GM21423 (cell line): ENCODE measurements around the gene ITGA1.

Experiments
- ATAC-seq: cut with Tn5 transposase; IDR thresholded peaks from one replicate; pipeline ENCODE4 v1.9.1; 2021; ENCODE audit warnings: mild to moderate bottlenecking, moderate library complexity; ENCODE audit not compliant: unreplicated experiment

ITGA1 gene

DNA sequence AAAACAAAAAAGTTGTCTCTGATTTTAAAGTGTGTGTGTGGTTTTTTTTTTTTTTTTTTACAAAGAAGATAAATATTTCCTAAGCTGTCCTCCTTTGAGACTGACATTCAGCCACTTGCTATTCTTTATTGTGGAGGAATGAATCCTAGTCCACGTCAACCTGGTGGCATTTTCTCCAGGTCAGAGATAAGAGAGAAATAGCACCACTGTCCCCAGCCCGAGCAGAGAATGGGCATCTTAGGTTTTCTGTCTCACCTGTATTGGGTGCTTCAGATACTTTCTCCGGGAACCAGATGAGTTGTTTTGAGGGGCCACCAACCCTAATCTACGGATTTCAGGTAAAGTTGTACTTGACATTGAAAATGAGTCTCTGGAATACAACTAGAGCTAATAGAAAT is 202.8 kb downstream of the ITGA1 start:
- no peak for ATAC-seq

DNA sequence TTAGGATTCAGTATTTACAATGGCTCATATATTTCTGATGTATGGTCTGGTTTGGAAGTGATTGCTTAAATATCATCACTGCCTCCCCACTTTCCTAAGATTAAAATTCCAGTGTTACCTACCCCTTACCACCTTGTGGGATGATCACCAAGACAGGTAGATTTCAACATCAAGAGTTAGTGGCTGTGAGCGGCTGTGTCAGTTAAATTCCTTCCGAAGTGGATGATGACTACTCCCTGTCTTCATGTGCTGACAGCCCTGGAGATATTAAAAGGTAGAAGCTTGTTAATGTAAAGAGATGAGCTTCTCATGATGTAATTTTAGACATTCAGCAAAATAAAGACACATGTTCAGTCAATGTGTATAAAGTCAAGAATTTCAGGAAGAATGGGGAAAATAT is 205.7 kb downstream of the ITGA1 start:
- ATAC-seq: no peak

DNA sequence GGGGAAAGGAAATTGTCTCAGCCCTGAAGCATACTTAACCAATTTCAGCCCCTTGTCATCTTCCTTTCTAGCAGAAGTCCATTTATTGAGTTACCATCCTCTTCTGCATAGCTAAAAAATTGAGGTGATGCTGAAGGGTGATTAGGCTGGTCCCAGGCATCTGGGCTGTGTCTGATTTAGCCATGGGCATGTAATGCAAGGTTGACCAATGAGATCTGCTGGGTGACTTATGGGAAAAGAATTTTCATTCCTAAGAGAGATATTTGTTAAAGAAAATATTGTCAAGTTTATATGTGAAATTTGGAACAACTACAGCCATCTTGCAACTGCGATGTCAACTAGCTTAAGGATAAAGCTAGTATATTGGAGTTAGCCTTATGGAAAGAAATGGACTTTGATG is 206.6 kb downstream of the ITGA1 start:
- no peak for ATAC-seq

DNA sequence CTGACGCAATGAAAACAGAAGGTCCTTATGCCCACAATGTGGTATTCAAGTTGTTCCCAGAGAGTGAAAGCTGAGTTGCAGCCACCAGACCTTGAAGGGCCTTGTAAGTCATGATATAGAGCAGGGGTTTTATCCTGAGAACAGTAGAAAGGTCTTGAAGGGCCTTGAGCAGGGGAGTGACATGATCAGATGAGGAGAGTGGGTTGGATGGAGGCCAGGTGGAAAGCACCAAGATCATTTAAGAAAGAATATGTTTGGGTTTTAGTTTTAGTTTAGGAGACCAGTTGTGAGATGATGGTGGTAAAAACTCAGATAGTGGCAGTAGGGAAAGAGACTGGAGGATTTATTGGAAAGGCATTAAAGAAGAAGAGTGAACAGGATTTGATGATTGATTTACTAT is 207.4 kb downstream of the ITGA1 start:
- no peak for ATAC-seq

DNA sequence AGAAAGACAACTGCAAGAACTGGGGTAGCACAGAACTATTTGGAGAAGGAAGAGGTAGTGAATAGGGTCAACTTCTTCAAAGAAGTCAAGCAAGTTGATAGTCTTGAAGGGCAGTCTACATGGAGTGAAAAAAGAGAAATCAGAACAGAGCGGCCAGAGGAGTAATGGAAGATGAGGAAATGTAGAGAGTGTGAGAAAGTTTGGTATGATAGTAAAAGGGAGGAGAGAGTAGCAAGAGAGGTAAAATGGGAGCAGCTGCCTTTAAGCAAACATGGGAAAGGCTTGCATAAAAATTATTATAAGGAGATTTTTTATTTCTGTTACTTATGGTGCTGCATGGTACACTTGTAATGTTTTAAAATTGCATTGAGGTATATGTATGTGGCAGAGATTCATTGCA is 208.2 kb downstream of the ITGA1 start:
- no peak for ATAC-seq

DNA sequence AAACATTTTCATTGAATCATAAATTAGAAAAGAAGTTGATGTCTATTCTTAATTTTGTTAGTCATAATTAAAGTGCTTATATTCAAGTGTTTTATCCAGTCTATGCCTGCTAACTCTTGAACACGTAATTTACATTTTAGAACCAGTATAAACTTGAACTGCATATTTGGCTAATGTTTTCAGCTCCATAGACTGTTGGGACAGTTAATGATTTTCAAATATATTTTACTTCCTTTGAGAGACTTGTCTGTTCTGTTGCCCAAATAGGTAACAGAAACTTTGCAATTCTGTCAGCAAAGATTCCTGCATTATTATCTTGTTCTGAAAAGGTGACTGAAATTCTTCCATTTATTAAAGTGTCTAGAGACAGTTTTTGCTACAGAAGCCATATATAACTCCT is 209.3 kb downstream of the ITGA1 start:
- ATAC-seq: no peak

DNA sequence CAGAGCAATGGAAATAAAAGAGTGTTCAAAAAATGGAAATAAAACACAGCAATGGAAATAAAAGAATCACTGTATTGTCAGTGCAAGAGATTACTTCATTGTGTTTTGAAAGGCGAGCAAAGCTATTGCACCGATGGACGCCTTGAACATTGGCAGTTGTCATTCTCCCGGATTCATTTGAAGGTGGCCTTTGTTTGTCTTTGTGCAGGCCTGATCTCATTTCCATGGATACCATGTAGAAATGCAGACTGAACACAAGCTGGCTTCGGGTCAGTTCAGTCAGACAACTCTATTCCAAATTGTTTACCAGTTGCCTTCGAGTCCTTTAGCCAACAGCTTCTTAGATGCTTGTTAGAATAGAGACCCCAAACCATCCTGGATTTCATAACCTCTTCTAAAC is 209.7 kb downstream of the ITGA1 start:
- ATAC-seq: no peak

DNA sequence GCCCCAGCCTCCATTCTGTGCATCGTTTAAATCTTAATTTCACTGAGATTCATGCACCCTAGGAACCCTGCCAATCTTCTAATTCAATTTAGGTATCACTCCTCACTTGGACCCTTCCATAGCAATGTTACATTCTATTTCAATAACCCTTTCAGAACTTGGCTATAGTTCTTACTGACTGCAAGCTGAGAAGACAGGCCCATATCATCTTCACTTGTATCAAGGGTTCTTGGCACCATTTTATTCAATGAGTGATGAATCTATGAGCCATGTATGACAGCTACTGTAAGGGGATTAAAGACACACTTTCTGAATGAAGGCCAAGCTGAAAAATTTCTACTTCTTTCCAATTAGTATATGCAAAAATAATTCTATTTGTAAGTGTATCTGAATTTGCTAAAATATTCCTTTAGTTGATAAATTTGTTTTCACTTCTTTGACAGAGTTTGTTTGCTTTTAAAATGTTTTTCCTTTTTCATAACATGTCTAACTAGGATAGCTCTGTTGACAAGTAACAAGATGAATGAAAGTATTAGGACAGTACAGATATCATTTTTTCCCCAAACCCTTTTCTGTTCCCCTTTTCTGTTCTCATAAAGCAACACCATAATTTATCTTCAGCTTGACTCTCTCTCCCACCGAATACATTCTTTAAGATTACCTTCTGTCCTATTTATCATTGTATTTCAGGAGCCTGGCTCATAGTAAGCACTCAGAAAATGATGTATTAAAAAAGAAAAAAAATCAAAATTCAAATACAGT is 211.0 kb downstream of the ITGA1 start:
- ATAC-seq: no peak

DNA sequence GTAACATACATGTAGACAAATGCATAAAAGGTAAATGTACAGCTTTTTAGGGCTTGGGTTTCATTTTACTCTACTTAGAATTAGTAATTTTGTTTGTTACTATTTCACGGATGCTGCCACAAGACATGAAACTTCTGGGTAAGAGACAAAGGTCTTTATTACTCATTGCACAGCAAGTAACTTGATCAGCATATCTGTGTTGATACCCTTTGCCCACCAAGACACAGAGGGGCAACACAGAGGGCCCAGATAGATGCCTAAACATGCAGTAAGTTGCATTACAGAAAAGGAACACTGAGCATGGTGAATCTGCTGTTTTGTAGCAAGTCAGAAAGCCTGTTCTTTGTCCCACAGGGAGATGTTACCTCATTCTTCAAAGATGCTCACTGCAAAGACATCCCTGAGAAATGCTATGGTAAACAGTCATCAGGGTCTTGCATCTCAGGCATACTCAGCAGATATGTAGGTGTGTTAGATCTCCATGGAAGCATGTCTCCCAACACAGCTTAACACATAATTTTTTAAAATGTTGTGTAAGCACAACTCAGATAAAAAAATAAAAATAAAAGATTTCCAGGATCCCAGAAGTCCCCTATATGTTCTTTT is 211.7 kb downstream of the ITGA1 start:
- no peak for ATAC-seq

DNA sequence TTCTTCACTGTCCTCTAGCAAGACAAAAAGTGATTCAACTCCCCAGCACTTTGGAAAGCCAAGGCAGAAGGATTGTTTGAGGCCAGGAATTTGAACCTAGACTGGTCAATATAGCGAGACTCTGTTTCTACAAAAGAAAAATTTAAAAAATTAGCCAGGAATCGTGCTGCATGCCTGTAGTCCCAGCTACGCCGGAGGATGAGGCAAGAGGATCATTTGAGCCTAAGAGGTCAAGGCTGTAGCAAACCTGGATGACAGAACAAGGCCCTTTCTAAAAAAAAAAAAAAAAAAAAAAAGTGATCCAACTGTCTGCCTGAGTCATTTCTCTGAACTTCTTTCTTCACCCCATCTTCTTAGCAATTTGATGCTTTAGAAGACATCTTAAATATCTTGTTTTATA is 213.8 kb downstream of the ITGA1 start:
- ATAC-seq: no peak

DNA sequence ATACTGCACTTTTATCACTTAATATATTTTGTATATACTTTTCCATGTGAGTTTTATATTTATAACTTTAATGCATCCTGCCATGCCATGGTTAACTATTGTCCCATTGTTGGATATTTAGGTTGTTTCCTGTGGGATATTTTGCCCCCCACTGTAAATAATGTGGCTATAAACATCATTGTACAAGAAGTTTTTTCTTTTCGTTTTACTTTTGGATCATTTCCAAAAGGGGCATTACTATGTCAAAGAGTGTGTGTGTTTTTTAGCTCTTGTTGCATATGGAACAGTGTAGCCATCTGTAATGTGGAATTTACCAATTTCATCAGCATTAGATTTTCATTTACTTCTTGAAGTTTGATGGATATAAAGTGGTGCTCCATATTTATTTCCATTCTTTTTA is 214.8 kb downstream of the ITGA1 start:
- no peak for ATAC-seq

DNA sequence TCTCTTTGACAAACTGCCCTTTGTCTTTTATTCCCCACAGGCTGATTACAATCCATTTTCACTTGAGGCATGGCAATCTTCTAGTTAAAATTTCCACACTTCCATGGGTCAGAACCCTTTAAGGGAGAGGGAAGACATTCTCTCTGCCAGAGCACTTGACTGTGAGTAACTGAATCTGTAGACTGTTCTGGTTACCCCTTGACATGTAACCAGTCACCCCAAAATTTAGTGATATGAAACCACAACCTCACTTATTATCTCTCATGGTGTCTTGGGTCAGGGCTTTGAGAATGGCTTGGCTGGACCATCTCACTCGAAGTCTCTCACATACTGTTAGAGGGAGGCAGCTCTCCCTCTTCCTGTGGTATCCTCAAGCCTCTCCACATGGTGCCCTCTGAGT is 215.4 kb downstream of the ITGA1 start:
- ATAC-seq: no peak

DNA sequence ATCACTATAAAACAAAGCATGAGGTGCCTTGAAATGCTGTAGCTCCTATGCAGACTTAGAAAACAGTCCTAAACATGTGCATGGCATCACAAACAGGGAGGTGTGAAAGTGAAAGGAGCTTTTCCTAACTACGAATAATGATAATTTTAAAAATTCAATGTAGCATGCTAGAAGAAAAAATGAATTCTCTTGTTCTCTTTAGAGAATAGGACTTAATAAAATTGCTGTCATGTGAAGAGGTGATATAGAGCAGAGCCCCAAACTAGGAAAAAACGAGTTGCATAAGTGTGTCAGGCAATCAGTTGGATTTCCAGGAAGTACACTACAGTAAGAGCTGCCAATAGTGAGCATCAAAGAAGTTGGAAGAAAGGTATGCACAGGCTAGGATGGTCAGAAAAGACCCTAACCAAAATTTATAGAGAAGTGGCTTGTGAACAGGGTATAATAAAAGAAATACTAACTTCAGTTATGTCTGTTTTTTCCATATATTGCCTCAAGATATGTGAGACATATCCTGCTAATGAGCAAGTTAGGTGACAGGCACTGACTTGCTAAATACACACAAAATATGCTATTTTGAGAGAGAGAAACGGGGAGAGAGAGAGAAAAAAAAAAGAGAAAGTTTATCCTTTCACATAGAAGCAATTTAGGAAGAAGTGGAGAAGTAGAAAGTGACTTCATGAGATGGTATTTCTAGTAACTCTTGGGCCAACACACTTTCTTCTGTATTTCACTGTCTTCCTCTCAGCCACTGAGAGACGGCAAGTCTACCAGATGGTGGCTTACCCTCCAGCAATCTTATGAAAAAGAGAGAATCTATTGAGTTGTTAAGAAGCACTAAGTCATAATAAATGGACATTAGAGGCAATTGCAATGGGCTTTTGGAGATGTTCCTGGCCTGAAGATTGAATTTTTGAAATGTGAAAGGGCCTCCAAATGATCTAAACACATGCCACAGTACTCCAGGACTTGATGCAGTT is 219.5 kb downstream of the ITGA1 start:
- ATAC-seq: no peak

DNA sequence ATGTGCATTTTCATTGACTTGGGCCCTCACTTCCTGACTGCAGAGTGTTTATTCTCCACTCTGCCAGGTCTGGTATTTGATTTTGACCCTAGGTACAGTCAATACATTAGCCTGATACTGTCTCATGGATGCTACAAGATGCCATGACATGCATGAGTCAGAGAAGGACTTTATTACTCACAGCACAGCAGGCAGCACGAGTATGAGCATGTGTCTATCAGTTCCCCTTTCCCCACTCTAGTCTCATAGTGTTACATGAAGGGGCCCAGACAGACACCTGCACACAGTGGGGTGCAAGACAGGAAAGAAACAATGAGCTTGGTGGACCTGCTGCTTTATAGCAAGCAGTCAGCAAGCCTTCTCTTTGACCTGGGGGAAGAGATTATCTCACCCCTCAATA is 221.0 kb downstream of the ITGA1 start:
- ATAC-seq: peak; percentile 89
